ENCODE results near the gene ASTN1.

Gene ASTN1

DNA sequence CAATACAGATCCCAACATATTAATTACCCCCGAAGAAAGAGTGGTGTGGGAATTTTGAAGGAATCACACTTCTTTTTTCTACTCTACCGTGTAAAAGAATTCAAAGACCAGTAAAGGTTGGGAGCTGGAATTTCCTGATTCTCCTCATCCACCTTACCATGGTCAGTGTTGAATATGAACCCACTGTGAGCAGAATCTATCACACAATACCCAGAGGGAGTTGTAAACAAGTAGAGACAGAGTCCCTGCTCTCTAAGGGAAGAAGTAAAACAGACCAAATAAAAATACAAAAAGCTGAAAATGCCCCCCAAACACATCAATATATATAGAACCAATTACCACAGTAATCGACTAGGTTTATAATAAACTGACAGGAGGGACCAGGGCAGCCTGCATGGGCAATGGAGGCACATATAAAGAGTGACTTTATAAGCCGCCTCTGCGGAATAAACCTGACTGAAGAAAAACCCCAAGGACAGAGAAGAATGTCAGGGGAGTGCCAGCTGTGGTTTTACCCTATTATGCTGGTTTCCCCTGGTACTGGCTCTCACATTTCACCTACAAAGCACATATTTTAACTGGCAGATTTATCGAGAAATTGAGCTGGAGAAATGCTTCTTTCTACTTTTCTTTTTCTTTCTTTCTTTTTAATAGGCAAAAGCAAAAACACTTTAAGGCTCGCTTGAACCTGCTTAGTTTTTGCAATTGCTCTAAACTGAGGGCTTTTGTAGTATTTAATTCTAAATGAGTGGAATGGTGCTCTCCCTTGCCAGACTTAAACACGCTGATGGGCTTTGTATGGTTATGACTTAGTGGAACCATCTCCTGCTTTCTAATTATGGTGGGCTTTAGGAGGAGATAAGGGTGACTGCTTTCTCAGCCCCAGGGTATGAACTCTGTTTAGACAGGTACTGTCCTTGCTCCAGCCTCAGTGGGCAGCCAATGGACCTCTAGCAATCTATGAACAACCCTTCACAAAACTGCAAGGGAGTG is 244.8 kb downstream of the ASTN1 start:
- no peak for DNase-seq

DNA sequence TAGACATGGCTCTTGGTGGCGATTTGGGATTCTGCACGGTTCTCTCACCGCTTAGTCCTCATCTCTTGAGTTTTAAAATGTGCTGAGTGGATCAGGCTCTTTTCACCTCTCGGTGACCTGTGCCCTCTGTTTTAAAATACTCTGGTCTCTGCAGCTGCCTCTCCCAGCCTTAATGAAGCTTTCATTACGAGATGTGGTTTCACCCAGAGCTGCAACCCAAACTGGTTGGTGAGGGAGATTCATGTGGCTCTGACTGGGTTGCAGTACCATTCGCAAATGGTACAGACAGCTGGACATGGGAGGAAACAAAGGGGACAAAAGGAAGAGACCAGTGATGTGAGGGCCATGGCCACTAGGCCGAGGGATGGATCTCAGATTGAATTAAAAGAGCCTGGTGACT is 258.9 kb downstream of the ASTN1 start:
- no peak for DNase-seq

DNA sequence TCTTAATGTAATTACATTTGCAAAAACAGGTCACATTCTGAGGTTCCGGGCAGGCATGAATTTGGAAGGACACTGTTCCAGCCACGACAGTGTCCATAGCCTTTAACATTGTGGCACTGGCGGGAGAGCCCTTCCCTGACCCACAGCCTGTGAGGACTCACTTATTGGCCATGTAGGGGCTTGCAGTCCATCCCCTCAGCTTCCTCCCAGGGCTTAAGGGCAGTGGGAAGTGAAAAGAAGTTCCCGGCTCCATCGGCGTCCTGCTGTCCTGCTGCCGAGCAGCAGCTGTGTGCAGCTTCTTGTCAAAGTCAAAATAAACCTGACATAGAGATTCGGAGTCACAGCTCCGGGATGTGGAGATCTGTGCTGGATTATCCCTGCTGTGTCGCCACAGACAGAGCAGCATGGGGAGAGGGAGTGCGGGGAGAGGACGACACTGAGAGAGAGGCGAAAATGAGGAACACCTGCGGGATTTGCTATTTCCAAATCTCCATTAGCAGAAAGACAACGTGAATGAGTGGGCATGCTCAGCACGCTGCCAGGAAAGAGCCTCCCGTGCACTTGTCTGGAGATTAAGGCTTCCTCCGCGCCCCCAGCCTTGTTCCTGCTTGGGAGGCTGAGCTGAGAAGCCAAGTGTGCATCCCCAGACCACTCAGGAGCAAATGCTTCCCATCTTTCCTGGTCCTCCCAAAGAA is 260.3 kb downstream of the ASTN1 start:
- DNase-seq: no peak

DNA sequence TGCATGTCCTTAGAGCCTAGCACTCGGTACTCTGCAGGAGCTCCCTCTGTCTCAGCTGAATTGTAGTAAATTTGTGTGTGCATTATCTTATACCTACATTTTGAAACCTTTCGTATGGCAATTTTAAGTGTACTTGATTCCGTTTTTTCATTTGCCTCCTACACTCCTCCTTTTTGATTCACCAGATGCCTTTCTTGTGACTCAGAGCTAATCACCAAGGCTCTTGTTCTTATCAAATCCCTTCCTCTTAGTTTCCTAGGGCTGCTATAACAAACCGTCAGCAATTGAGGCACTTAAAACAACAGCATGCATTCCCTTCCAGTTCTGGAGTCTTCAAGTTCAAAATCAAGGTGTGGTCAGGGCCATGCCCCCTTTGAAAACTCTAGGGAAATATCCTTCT is 261.0 kb downstream of the ASTN1 start:
- no peak for DNase-seq

DNA sequence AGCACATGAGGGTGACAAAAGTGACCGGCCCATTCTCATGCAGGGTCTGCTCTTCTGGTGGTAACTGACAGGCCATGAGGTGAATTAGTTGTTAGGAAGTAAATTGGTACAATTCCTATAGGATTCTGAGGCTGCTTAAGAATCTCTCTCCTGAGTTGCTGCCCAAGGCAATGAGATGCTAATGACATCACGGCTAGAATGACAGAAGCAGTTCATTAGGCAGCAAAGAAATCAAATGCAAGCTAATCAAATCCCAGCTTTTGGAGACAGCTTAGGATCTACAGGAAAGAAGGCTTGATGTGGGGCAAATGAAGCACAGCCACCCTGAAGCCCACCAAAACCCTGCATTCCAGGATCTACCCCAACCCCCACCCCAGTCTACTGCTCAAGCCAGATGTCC is 265.2 kb downstream of the ASTN1 start:
- no peak for DNase-seq

DNA sequence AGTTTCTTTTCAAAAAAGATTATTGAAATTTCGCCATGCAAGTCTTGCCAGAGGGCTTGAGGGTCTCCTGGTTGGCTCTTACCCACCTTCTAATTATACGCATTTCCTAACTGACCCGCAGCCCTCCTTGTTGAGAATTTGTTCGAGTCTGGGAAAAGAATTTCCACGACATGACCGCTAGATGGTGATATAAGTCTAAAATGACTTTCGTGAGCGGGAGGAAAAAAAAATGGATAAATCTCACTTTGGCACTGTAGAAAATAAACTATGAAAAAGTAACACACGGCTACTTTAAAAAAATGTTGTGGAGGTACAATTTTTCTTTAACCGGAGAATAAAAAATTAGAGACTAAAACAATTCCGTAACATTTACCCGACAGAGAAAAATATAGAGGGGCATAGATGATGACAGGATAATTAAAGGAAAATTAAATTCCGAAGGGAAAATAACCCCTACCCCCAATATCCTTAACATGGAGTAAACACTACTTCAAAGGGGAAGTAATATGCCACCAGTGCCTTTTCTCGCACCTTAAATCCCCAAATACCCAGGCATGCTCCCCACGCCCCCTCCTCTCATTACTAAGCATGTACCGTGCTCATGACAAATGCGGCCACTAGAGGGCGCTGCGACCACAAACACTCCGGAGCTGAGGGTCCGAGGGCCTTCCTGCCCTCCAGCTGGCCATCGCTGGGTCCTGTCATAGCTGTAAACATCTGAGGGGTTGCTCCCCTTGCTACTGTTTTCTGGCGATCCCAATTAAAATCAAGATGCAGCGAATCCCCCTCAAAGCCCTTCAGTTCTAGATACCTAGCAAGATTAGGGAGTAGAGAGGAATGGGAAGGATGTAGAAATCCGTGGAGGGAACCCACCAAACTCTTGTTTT is 266.9 kb downstream of the ASTN1 start:
- peak; percentile 64 to 70 (median 68) for DNase-seq

DNA sequence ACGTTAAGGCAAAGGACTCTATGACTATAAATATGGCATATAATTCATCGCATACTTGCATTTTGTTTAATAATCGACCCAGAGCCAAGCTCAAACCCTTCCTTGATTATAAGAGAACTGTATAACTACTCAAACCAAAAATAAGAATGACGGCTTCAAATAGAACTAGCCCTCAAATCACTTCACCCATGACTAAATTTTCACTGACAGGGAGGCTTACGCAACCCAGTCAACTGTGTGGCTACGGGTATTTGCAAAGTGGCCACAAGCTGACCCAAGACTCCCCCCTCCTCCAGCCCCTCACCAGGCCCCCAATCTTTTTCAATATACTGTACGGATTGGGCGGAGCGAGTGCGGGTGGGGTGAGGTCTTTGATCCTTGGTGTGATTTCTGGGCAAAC is 268.3 kb downstream of the ASTN1 start:
- no peak for DNase-seq

DNA sequence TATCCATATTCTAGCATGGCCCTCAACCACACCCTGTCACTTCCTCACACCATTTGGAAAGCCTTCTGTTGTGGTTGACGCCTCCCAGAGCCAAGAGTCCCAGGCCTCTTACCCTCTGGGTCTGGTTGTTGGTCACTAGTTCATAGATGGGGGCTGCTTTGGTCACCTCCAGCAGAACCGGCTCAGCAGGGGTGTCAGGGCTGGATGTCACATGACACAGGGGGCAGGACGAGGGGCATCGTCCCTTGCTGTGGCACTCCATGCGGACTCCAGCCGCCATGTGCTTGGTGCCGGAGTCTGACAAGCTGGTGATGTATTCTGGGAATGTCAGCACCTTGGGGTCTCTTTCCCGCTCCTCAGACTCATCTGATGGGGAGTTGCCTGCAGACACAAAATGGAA is 270.1 kb downstream of the ASTN1 start:
- DNase-seq: no peak

DNA sequence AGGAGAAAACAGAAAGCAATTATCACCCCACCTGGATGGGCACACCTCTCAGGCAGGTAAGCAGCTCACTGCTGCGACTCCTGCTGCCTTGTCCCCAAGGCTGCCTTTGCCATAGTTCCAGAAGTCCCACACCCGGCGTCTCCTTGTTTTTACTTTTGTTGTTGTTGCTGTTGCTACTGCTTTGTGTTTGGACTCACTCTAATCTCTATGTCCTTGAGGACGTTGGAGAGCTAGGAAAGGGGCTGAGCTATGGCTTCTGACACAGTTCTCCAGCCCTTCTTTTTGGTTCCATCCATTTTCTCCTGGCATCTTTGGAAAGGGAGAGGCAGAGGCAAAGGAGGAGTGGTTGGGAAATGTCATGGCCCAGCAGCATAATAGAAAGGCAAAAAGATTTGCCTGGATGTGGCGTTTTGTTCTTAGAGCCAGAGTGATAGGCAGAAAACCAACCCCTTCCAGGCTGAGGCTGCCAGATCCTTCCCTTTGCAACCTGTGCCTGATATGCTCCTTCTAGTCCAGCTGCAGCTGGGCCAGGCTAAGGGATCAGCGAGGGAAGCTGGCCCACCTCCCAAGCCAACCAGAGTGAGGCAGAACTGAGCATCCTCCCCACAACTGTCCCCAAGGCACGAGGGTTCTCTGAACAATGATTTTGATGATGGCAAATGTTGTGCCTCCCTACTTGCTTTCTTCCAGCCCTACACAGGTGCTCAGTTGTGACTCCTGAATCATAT is 270.7 kb downstream of the ASTN1 start:
- no peak for DNase-seq

DNA sequence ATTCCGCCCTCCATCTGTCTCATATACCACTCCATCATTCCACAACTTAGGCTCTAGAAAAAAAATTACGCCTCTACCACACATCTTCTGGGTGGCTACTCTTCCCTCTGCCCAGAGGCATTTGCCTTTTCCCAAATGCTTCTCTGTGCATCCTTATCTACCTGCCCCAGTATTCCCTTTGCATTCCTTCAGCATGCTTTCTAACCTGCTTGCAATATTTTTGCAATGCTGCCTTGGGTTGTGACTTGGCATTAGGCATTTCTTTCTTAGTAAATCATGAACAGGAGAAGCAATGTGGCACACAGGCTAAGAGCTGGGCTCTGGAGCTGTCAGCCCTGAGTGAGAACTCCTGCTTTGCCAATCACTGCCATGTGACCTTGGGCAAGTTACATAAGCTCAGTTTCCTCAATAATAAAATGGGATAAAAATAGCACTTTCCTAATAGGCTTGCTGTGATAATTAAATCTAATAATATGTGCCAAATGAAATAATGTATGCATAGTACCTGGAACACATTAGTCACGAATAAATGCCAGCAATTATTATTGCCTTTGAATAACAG is 276.0 kb downstream of the ASTN1 start:
- no peak for DNase-seq

DNA sequence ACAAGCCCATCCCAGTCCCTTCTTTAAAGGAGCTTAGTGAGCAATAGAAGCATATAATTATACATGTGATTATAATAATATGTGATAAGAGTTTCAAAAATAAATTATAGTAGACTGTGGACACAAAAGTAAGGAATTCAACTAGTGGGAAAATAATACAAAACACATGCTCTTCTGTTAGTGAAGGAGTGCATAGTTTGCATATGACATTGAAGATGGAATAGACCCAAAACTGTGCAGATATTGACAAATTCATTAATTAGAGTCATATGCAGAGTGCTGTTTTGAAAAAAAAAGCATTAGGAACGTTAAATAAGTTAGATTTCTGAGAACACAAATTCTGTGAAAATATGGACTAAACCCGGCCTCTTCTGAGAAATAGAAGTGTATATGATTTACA is 278.8 kb downstream of the ASTN1 start:
- no peak for DNase-seq

DNA sequence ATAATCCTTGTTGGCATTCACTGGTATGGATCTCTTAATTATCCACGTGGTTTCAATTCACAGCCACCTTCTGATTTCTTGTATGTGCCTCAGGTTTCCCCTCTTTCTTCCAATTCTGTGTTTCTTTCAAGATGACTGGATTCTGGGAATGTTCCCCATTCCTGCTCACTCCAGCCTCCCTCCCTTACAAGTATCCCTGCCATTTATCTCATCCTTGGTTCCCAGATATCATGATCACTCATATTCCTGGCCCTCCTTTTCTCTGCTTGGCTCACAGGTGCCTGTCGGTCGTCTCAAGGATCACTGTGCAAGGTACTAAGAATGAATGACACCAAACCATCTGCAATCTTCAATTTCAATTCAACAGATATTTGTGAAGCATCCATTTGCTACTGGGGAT is 279.2 kb downstream of the ASTN1 start:
- no peak for DNase-seq

DNA sequence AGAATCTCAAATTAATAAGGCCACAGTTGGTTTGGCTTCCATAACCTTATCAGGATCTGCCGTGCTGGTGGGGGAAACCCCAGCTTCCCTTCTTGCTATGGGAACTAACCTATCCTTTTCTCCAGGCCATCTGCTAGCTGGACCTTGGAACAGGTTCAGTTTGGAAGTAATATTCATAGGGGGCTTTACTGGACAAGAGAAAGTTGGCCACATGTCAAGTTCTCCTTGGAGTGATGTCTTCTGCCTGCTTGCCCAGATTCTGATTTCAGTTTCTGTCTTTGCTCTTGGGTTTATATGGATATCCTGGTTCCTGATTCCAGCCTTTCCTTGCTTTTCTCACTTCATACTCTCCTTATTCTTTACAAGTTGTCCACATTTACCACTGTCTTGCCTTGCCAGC is 279.6 kb downstream of the ASTN1 start:
- no peak for DNase-seq

DNA sequence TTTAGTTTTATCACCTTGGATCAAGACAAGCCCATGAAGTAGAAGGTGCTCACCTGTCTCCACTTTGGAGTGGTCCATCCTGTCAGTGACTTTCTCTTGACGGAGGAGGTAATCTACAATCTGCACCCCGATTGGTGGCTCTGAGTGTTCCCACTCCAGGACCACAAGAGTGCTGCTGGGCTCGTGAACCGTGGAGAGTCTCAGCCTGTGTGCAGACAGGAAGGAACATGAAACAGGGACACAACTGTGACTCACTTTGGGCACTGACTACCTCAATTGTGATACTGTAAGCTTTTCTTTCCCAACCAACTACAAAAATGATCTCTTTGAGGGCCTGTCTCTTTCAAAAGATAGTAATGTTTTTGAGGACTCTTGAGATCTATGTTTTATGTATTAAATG is 280.2 kb downstream of the ASTN1 start:
- no peak for DNase-seq

DNA sequence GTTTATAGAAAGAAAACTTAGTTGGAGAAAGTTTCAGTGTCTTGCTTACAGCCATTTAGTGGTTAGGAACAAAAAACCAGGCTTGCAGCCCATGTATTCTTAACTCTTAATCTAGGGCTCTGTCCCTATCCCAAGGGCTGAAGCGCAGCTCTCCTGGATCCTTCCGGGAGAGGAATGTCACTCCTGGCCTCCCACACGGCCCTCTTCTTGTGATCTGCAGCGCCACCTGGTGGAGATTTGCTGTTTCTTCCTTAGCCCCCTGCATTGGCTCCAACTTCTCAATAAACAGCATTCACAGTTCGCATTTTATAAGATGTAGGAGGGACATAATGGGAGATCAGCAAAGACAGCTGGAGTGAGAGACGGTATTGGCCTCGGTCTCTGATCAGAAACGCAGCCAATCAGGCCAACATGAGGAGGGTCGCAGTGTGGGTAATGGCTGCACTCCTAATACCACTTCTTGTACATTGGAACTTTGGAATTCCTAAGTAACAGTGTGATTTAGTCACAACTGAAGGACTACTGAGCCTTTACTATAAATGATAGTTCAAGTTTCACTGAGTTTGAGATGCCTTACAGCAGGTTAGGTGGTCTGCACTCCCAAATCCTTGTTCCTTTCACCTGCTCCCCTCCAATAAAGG is 283.4 kb downstream of the ASTN1 start:
- peak; percentile 64 to 85 (median 78) for DNase-seq

DNA sequence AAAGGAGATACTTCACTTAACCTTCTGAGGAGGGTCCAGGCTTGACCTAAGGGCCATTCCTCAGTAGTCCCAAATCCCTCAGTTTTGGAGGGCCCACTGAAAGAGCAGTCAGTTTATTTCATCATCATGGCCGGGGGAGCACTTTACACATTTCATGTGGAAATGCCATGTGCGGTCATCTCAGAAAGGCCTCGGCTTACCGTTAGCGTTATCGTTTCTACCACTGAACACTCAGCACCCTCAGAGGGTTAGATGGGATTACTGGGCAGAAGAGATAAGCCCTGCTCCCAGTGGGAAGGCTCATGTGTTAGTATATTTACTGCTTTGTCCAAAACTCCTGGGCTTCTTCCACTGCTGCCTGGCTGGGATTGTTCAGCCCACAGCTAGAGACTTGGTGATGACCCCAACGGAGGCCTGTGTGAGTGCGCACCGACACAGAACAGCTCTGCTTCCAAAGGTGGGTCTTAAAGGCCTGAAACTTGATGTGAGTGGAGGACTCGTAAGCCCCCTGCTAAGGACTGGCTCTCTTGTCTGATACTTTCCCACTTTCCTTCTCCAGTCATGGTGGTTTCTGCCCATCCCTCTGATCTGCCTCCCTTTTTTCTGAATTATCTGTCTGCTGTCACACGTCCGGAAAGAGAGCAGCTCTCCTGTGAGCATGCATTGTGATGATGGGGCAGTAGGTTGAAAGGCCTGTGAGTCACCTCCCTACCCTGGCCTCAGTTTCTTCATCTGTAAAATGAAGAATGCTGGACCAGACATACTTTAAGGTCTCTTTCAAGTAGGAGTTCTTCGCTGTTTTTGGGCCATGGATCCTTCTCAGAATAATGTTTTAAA is 284.5 kb downstream of the ASTN1 start:
- no peak for DNase-seq

DNA sequence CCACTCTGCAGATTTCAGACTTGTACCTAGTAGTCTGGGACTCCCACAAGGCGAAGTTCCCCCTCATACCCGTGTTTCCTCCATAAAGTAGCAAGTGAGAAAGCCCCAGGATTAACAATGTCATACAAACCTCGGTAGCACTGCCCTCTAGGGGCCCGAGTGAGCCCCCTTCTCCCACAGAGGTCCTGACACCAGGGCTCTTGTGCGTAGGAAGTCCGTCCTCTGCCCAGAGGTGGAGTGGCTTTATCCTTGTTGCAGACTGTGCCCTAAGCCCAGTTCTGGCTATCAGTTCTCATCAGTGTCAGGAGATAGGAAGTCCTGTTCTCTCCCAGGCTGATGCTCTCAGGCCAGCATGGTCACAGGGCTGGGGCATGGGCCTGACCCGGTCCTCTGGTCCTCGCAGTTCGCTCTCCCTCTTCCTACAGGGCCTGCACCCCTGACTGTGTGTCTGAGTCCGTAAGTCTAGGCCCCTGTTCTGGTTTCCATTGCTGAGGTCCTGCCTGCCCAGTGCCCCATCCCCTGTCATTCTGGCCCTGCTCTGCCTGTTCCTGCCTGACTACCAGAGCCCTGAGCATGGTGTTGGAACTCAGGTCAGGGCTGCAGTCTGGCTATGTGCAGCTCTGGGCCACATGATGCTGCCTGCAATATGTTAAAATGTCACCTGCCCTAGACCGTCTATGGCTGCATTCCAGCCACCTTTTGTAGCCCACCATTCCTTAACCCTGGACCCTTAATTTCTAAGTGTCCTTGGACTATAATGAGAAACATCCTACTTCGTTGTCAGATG is 285.6 kb downstream of the ASTN1 start:
- DNase-seq: no peak

DNA sequence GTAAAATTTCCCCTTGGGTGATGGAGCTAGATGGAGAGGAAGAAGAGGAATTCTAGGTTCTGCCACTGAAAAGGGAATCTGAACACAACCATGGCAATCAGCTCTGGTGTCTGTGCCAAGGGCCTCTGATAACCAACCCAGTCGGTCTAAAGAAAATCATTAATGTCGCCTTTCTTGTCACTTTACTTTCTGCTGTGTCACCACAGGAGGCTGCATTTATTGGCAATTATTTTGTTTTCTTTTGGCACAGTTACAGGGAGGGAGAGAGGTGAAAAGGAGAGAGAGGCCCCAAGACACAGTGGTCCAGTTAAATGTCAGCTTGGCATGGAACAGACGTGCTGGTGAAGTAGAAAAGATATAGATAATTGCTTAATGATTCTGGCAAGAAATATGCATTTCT is 287.0 kb downstream of the ASTN1 start:
- DNase-seq: no peak

DNA sequence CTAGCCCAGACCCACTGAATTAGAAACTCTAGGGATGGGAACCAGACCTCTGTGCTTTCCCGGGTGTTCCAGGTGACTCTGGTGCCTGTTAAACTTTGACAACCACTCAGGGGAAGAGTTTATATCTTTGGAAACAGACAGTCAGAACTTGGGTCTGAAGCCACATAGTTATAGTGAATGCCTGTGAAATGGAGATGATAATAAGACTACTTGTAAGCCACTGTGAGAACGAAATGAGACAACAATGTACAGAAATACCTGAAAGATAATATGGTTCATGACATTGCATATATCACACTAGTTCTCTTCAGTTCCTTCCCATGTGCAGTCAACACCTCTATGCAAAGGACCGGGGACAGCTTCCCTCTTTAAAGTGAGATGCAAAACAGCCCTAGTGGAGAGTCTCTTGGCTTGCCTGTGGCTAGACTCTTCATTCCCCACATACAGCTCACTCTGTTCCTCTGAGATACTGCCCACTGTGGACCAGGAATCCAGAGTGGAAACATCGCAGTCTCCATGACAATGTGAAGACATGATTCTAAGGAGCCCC is 287.5 kb downstream of the ASTN1 start:
- DNase-seq: no peak

DNA sequence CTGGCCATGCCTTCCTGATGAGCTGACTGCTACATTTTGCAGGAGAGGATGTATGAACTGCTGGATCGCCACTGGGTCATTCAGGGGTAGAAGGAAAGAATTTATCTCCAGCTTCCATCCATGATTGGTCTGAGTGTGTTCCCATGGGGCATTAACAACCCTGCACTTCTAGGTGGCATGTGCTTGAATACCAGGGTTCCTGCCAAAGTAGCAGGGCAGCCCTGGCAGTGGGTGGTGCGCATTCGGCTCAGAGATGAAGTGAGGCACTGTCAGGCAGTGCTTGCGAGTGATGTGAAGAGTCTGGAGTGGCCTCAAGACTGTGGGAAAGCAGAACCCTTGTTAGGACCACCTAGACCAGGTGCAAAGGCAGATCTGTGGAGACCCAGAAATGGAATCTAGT is 294.9 kb downstream of the ASTN1 start:
- DNase-seq: no peak
